GM21381 (cell line): Measurements from ENCODE around the gene SLITRK2.

ENCODE experiments used
- ATAC-seq: cut with Tn5 transposase; IDR thresholded peaks from one replicate; pipeline ENCODE4 v1.9.1; 2021; ENCODE audit warnings: mild to moderate bottlenecking, moderate library complexity; ENCODE audit not compliant: unreplicated experiment

SLITRK2 gene, protein sequence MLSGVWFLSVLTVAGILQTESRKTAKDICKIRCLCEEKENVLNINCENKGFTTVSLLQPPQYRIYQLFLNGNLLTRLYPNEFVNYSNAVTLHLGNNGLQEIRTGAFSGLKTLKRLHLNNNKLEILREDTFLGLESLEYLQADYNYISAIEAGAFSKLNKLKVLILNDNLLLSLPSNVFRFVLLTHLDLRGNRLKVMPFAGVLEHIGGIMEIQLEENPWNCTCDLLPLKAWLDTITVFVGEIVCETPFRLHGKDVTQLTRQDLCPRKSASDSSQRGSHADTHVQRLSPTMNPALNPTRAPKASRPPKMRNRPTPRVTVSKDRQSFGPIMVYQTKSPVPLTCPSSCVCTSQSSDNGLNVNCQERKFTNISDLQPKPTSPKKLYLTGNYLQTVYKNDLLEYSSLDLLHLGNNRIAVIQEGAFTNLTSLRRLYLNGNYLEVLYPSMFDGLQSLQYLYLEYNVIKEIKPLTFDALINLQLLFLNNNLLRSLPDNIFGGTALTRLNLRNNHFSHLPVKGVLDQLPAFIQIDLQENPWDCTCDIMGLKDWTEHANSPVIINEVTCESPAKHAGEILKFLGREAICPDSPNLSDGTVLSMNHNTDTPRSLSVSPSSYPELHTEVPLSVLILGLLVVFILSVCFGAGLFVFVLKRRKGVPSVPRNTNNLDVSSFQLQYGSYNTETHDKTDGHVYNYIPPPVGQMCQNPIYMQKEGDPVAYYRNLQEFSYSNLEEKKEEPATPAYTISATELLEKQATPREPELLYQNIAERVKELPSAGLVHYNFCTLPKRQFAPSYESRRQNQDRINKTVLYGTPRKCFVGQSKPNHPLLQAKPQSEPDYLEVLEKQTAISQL

DNA sequence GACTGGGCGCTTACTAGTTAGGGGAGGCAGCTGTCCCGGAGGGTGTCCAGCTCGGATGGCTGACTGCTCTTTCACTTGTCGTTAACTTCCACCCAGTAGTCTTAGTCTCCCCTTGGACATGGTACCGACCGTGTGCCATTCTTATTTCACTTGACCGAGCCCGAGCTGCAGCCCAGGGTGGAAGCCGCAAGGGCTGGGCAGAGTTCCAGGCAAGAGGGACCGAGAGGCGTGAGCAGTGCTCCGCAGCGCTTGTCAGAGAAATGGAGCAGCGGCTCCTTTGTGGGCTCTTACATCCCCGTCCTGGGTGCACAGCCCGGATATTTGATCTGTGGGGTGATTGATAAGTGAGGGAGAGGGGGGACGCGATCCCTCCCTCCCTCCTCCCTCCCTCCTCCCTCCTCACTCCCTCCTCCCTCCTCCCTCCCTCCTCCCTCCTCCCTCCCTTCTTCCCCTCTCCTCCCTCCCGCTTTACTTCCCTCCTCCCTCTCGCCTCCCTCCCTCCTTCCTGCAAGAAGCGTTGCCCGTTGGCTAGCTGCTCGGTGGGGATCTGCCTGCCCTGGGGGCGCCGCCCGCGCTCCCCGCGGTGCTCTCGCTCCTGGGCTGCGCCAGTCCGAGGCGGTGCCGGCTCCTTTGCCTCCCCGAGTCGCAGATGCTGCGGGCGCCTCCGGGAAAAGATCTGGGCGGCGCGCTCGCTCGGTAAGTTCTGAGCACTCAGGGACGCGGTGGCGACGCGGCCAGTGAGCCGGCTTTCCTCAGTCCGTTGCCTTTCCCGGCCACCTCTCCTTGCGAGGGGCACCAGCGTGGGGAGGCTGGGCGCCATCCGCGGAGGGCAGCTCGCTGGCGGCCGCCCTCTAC is at the start of gene SLITRK2:
TSS of gene SLITRK2 (plus strand) at position 499 of the 855 bp plus-strand sequence. CDS start 4,597 bp downstream, outside the sequence.
- no peak for ATAC-seq

DNA sequence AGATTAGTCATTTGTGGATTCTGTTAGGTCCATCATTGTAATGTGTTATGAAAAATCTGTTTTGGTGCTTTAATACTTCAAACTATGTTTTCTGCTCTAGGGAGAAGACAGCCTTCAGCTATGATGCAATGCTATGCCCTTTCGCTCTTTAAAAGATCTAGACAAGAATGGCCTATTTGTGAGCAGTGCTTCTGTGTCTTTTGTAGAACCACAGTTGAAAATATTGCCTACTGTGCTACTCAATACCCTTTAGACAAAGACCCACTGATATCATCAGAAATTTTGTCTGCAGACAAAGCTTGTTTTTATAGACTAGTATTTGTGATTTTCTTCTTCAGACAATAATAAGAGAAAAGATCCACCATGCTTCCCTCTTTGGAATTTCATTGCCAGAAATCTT is 44.6 kb upstream of the SLITRK2 start:
- no peak for ATAC-seq

DNA sequence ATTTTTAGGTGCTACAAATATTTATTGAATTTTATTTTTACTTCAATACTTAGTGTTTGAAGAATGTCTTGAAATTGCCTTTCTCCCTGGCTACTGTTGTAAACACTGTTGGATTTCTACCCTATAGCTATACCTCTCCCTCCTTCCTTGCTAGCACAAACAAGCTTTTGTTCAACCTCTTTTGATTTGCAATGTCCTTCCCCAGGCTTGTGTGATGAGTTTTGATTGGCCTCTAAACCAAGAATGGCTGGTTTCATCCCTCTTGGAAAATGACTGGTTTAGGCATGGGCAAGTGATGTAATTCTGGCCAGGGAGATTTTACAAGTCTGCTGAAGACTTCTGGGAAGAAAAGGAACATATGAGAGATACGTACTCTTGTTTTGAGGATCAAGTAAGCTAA is 25.3 kb upstream of the SLITRK2 start:
- ATAC-seq = no peak

DNA sequence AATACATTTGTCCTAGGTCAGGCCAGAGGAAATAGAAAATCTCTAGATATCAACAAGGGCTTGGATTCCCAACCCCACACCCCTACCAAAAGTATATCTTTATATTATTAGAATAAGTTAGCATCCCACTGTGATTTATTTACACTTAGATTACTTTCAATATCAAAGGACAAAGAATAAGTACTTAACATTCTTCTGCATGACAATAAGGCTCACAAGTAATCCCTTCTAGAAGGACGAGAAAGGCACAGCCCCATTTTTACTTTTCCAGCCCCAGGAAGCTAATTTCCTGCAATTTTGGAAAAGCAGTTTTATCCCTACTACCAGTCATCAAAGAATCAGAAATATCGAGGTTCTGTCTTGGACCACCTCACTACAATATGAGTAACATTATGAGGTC is 14.1 kb upstream of the SLITRK2 start:
- no peak for ATAC-seq

DNA sequence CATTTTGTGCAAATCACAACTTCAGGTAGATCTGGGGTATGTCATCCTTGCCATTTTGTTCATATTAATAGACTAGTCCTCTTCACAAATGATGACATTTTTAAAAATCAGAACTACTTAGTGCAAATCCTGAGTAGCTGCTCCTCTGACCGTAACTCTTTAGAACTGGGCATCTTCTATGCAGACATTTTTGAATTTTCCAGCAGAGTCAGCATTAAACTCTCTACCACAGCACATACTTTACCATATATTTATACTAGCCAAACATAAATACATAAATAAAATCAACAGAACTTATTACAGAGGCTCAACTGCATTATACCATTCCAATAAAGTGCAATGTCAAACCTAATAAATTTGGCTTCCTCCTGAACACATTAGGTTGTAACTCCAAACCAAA is 4.5 kb upstream of the SLITRK2 start:
- ATAC-seq = no peak

DNA sequence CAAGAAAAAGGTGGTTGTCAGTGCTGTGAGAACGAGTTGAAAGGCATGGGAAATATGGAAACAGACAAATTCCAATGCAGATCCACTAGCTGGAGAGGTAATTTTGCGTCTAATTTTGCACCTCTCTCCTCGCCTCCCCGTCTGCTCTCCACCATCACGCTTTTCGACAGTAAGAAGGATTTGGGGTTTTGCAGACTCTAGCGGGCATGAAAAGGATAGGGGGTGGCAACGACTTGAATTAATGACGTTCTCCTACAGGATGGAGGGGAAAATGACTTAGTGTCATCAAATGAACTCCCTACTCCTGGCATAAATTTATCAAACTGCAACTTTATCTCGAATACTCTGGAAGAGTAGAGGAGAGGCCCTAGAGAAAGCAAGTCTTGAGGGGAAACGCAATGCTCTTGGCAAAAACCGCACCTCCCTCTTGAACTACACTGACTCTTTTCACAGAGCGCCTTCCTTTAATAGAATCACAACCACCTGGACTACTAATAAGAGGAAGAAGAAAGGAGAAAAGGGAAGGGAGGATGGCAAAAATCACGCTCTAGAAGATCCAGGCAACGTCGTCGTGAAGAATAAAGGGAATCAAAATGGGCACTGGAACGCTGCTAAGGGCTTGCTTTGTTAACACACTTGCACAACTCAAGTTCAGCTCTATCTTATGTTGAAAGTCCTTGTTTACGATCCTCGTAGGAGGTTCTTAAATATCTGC is 871 bp upstream of the SLITRK2 start:
- no peak for ATAC-seq

DNA sequence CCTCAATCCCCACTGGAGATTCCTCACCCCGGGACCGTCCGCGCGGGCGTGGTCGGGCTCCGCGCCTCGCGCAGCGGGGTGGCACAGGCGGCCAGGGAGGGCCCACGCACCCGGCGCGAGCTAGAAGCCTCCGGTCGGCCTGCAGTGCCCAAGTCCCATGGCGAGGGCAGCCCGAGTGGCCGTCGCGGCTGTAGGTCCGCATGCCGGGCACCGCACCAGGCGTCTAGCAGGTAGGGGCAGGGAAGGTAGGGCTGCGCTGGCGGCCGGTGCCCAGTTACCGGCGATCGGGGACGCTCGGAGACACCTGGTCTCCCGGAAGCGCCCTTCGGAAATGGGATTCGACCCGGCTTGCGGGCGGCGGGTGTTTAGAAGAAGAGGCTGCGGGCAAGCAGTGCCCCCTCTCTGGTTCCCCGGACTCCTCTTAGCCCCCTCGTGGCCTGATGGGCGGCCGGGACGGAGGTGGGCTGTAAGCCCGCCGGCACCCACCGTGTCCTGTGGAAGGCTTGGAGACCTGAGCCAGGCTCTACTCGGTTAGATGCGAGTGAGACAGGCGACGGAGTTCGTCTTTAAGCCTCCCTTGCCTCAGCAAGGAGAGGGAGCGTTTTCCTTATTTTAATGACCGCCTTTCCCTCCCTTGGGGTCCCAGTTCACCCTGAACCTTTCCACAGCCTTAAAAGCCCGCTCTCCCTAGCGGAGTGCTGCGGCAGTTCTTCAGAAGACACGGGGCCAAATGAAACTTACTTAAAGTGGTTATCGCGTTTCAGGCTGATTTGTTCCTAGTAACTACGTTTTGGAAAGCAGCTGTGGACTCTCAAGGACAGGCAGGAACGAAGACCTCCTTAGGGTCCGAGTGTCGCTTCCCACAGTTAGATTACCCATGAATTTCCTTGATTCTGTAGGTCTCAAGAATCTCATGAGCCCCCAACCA is 821 bp downstream of the SLITRK2 start:
- no peak for ATAC-seq

DNA sequence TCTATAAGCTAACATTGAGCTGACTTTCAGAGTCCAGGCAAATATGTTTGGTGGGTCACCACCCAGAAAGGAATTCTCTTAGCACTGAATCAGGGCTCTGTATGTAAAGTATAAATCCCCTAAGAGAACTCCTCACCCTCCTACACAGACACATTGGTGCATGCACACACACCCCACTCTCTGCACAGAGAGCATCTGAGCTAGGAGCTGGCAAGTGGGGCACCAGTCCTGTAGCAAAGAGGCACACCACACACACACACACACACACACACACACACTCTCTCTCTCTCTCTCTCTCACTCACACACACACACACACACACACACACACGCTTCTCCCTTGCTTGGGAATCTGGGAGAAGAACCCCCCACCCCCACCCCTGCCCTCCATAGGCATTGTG is 3.2 kb downstream of the SLITRK2 start:
- ATAC-seq = no peak

DNA sequence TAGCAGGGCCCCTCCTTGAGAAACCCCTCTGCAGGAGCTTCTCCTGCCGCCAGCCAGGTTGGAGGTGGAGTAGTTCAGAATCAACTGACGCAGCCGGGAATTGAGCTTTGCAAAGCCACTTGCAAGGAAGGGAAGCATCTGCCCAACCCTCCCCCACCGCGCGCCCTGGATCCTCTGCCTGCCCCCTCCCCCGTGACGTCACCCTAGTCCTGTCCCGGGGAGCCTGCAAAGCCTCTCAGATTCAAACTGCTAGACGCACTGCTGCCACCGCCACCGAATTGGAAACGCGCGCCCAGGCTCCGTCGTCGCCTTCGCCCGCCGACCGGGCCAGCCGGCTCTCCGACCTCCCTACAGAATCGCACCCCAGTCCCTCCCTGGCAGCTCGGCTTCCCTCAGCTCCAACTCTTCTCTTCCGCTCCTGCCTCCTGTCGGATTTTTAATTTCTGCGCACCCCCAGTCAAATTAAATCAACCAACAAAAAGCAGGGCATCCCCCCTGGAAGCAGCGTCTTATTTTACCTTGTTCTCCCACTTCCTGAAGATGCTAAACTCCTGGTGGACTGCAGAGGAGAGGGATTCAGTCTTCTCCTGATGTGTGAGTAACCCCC is 3.8 kb downstream of the SLITRK2 start:
- ATAC-seq = no peak

DNA sequence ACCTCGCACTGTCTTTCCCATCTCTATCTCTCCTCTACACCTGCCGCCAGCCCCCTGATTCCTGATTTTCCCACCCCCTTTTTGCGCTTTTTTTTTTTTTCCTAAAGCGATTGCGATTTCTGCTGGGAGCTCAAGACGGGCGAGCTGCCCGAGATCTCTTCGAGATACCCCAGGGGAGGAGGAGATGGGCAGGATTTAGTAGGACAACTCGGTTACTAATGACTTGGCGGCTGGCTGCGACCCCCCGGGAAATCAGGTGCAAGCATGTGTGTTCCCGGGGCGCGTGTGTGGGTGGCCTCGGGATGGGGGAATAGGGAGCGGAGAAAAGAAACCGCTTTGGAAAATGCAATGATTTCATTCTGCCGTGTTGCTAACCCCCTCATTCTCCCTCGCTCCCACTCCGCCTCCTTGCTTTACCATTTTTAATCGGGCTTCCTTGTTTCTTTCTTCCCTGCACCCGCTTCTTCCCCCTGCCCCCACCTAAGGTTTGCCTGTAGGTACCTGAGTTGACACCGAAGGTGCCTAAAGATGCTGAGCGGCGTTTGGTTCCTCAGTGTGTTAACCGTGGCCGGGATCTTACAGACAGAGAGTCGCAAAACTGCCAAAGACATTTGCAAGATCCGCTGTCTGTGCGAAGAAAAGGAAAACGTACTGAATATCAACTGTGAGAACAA is 4.4 kb downstream of the SLITRK2 start:
- no peak for ATAC-seq

DNA sequence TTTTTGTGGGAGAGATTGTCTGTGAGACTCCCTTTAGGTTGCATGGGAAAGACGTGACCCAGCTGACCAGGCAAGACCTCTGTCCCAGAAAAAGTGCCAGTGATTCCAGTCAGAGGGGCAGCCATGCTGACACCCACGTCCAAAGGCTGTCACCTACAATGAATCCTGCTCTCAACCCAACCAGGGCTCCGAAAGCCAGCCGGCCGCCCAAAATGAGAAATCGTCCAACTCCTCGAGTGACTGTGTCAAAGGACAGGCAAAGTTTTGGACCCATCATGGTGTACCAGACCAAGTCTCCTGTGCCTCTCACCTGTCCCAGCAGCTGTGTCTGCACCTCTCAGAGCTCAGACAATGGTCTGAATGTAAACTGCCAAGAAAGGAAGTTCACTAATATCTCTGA is 5.5 kb downstream of the SLITRK2 start:
- no peak for ATAC-seq

DNA sequence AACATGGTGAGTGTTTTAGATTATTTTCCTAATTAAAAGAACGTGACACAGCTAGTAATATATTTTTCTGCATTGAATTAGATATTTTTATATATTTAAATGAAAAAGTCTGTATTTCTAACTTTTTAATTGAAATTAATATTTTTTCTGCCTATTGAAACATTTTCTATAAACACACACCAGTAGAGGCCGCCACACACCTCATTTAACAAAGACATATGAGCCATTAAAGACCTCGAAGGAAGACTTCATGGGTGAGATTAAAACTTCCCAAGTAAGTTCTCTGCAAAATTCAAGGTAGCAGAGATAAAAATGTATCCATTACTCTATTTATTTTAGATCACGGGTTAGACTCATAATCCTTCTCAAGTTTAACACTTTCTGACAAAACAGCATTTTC is 8.3 kb downstream of the SLITRK2 start:
- ATAC-seq = no peak

DNA sequence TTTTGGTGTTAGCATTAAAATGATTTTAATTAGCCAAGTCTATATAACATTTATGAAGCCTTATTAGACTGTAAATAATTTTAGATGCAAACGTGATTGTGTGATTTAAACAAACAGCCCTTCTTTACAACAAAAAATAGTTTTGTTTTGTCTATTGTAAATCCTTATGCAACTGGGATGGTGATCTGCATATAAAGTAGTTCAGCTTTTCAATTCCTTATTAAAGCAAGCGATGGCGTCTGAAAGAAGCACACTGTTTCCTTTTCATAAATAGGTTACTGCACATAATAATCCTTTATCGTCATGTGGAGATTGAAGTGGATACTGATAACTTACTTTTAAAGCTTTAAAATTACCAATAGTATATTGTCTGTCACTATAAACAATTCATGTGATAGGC is 8.8 kb downstream of the SLITRK2 start:
- ATAC-seq = no peak

DNA sequence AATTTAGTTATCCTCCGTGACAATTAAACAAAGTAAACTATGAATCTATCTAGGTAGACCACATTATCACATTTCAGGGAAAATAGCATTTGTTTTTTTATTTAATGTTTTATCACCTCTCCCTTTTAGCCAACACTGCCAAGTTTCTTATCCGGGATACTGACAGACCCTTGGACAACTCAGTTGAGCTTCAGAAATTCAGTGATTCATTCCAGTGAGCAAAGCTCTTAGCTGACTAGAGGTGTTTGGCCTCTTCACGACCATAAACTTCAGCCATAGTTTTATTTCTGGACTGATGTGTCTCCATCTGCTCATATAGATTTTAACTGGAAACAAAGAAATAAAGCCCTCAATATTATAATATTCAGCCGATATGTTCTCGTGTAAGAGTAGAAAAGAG is 15.2 kb downstream of the SLITRK2 start:
- ATAC-seq = no peak

DNA sequence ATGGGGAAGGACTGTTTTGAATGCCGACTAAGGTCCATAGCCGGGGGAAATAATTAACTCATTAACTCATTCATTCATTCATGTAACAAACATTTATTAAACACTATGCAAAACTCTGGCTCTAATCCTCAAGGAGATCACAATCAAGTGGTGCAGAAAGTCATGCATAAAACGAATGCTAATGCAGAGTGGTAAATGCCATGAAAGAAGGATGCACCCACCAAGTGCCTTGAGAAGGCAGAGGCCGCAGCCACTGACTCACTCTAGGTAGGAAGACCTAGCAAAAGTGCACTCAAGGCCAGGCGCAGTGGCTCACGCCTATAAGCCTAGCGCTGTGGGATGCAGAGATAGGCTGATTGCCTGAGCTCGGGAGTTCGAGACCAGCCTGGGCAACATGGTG is 22.9 kb downstream of the SLITRK2 start:
- no peak for ATAC-seq

DNA sequence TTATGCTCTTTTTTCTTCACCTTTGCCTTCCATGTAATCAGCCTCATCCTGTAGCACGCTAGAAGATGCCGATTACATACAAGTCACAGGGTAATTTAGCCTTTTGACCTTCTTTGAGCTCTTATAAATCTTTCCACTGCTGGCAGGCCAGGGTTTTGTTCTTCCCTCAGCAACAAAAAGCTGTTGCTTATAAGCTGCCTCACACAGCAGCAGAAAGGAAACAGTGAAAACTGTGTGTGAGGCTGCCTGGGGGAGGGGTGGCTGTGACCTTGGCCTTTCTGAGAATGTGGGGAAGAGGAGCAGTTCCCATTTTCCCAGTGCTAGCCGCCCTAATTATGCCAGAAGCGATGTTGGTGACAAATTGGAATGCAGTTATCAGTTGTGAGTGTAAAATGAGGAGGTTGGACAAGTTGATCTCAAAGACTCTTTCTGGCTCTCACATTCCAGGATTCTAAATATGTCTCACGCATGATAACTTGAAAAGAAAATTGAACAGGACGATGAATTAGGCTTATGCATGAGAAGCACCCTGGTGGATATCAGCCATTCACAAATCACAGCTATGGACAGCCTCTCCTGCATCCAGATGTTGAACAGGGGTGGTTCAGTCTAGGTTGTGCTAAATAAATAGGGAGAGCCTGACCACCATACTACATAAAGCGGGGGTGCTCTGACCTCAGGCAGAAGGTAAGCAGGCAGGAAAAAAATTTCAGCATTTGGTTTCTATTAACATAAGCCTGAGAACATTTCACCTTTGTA is 25.7 kb downstream of the SLITRK2 start:
- ATAC-seq = no peak

DNA sequence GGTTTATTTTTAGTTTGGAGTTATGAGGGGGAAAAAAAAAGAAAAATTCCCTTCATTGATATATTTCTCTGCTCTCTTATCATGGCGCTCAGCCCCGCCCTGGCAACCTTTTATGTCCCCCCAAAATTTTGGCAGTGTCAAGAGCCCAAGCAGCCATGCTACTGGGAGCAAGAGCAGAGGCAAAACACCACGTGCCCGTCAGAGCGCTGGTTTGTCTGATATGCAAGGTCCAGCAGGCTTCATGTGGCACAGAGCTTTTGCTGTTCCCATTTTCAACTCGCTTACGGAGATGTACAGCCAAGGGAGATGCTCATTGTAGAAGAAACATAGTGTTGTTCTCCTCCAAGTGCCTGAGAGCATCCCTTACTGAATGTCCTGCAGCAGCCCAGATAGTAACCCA is 27.3 kb downstream of the SLITRK2 start:
- no peak for ATAC-seq

DNA sequence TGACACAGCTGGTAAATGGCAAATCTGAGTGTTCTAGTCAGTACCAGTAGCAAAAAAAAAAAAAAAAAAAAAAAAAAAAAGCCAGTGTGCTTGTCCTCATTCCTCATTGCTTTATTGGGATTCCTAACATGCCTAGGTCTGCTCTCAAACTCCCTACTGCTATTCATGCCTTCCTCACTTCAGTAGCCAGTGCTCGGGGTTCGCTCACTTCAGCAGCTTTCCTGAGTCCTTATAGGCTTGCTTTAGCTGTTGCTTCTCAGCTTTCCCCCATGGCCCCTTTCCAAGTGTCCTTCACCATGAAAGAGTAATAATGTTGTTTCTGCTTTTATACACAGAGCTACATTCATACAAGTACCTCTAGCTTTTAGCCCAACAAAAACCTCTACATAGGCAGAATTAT is 30.8 kb downstream of the SLITRK2 start:
- no peak for ATAC-seq
